Activated CD4-positive, alpha-beta T cell treated with anti-CD3 and anti-CD28 coated beads, Interleukin-10, Interleukin-2, amounts not matched to agents 100 ng/mL and 50 ng/mL, durations not matched to agents 16 hours and 8 hours (primary cell): ENCODE measurements around the gene TTBK2.
"Not testable (repeated sequence)": the region's sequence is repeated elsewhere in the genome, so short reads cannot be mapped to it uniquely, and the experiment has no call there.

Experiments used
- DNase-seq: peaks from one replicate; pipeline ENCODE4 v3.0.0-alpha.2; 2020

Gene TTBK2

DNA sequence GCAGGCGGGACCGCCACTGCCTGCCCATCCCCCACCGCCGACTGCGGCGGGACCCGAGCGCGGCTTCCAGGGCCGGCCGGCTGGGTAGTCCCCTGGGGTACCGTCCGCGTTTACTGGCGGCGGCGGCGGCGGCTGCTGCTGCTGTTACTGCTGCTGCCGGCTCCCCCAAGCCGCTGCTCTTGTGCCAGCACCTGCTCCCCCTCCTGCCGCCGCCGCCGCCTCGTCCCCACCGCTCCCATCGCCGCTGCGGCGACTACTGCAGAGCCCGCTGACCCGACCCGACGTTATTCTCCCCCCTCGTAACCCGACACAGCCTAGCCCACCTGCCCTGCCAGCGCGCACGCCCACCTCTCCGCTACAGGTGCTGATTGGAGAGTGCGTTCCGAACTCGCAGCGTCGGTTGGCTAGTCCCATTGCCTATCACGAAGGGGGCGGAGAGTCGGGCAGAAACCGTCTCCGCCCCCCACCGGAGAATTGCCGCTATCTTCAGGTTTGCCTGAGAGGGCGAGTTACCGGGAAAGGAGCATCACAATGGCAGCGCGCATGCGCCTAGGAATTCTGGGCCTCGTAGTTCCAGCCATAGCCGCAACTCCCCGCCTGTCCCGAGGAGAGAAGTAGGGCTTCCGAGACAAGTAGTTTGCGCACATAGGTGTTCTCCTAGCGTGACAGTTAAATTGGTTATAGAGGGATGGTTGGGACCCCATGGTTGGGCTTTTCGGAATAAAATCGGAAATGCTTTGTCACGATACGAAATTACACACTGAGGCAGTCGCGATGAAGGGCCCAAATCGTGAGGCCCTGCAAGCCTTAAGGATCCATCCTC, at the start of gene TTBK2:
TSS of gene TTBK2 (minus strand) at position 260 of the 823 bp plus-strand sequence. CDS start 42,161 bp downstream, outside the sequence.
- peak; percentile 99 for DNase-seq

DNA sequence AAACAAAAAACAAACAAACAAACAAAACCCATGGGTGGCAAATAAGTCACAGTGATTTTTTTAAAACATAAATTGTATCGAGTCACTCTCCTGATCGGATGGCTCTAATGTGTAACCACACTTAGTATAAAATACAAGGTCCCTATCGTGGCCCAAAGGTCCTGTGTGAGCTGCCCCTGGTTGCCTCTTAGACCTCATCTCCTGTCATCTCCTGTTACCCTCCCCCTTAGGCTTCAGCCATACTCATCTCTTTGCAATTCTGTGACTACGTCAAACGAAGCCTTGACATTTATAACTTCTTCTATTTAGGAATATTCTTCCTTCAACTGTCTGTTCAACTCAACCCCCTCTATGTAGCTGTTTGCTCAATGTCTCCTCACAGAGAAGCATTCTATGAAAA, 43.9 kb upstream of the TTBK2 start:
- no peak for DNase-seq

DNA sequence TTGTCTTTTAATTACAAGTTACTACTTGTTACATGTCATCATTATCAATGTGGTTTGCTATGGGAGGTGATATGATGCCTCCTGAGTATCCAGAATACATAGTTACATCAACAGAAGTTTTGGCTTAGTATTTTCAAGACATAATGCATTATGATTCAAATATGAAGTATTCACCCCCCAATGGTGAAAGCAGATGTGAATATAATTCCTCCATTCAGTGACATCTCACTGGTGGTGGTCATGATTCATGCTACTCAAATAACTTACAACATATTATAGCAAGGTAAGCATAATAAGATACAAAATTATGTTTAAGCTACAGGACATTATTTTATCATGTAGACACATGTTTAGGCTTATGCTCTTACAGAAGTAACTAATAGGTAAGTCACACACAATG, 34.9 kb upstream of the TTBK2 start:
- no peak for DNase-seq

DNA sequence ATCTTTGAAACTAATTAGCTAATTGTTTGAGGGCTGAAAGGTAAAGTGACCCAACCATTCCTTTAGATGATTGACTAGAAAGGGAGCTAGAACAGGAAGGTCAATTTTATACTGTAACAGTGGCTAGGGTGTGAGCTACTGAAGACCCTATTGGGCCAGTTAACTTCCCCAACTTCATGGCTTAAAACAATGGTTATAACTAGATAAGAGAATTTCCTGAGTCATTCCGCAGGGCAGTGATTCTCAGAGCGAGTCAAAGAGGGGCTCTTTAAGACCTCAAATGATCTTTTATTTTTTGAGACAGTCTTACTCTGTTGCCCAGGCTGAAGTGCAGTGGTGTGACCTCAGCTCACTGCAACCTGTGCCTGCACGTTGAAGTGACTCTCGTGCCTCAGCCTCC, 33.7 kb upstream of the TTBK2 start:
- no peak for DNase-seq

DNA sequence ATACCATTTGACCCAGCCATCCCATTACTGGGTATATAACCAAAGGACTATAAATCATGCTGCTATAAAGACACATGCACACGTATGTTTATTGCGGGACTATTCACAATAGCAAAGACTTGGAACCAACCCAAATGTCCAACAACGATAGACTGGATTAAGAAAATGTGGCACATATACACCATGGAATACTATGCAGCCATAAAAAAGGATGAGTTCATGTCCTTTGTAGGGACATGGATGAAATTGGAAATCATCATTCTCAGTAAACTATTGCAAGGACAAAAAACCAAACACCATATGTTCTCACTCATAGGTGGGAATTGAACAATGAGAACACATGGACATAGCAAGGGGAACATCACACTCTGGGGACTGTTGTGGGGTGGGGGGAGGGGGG, 28.3 kb upstream of the TTBK2 start:
- not testable (repeated sequence) for DNase-seq

DNA sequence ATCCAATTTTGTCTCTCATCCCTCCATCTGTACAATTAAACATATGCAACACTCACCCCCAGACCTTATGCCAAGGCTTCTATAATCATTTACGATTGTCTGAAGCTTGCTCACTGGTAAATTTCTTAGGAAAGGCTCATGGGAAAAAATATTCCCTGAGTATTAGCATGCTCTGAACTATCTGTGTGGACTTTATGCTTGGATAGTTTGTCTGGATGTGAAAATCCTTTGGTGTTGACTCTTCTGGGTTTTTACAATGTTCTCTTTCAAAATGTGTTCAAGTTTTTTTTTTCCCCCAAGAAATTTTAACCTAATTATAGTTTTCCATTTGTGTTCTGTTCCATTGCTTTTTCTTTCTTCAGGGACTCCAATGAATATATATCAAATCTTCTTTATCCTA, 19.9 kb upstream of the TTBK2 start:
- DNase-seq, result no peak

DNA sequence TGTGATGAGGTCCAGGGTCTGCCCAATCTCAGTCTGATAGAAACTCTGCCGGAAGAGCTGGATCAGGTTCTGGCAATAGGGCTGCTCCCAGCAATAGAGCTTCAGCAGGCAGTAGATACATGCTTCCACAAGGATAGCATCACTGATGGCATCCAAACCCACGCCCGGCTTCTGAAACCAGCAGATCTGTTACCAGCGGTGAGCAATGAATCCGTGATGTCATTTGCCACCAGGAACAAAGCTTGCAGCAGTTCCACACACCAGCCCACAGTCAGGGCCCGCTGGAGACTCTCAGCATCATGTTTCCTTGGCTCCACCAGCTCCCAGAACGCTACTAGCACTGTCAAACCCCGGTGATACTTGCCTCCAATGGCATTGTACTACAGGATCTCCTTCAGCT, 19.3 kb upstream of the TTBK2 start:
- no peak for DNase-seq

DNA sequence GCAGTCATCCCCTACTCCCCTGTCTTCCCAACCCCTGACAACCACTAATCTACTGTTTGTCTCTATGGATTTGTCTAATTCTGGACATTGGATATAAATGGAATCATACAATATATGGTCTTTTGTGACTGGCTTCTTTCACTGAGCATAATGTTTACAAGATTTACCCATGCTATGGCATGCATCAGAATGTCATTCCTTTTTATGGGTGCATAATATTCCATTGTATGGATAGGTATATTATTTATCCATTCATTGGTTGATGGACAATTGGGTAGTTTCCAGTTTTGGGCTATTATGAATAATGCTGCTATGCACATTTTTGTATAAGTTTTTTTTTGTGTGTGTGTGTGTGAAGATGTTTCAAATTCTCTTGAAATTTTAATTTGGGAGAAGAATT, 16.6 kb upstream of the TTBK2 start:
- DNase-seq, result no peak

DNA sequence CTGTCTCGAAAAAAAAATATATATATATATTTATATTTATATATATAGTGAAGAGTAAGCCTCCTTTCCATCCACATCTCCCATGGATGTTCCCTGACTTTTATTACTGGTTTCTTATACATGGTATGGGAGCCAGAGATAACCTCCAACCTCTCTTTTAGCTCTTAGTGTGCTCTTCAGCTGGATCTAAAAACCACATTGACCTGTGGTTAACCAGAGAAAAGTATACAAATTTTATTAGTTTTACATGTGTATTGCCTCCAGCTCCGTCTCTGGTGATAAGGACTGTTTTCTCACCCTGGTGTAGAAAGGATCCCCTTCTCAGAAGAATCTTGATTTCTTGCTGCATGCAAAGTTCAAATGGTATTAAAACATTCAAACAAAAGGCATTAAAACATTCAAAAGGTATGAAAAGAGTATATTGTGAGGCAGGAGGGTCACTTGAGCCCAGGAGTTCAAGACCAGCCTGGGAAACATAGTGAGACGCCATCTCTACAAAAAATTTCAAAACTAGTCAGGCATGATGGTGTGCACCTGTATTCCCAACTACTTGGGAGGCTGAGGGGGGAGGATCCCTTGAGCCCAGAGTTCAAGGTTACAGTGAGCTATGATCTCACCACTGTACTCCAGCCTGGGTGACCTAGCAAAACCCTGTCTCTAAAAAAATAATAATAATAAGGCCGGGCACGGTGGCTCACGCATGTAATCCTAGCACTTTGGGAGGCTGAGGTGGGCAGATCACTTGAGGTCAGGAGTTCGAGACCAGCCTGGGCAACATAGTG, 13.5 kb upstream of the TTBK2 start:
- no peak for DNase-seq

DNA sequence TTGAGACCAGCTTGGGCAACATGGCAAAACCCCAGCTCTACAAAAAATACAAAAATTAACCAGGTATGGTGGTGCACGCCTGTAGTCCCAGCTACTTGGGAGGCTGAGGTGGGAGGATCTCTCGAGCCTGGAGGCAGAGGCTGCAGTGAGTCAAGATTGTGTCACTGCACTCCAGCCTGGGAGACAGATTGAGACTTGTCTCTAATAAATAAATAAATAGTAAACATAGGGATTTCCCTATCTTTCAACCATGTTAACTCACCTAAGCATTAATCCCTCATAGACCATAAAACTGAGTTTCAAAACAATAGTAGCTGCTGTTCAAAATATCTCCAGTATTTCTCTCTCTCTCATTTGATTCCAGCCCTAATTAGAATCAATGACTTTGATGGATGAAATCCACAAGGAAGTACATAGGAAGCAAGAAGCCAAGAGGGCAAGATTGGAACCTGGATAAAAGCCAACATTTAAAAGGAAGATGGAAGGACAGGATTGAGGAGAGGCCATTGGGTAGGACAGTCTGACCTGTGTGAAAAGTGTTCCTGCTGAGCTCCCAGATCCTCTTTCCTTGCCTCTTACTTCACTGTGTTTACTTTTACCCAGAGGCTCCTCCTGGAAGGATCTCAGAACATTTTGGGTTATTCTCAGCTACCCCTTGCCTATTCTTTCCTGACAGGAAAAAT, 12.4 kb upstream of the TTBK2 start:
- no peak for DNase-seq

DNA sequence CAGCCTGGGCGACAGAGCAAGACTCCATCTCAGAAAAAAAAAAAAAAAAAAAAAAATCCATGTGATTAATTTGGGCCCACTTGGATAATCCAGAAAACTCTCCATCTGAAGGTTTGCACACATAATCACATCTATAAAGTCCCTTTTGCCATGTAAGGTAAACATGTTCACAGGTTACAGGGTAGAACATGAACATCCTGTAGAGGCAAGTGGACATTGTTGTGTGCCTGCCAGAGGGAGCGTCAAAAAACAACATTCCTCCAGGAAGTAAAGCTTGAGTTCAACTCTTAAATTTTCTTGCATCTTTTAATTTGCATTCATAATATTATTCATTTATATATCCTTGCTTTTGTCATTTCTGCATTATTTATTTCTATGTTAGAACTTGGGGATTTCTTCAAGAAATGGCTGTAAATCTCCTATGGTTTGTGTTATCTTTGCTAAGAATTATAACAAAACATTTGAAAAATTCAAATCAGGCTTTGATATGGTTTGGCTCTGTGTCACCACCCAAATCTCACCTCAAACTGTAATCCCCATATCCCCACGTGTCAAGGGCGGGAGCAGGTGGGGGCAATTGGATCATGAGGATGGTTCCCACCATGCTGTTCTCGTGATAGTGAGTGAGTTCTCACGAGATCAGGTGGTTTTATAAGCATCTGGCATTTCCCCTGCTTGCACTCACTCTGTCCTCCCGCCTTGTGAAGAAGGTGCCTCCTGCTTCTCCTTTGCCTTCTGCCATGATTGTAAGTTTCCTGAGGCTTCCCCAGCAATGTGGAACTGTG, 11.3 kb upstream of the TTBK2 start:
- no peak for DNase-seq

DNA sequence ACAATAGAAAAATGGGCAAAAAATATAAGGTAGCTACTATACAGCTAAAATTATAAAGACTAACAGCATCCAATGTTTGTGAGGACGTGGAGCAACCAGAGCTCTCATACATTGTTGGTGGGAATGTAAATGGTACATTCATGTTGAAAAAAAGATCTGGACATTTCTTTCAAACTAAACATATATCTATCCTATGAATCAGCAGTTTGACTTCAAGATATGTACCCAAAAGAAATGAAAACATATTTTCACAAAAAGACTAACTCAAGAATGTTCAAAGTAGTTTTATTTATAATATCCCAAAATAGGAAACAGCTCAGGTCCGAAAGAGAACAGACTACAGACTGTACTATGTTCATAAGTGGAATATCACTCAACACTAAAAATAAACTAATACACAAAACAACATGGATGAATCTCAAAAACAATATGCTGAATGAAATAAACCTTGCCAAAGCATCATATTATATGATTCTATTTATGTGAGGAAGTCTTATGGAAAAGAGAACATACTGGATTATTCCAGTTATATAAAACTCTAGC, 8.8 kb upstream of the TTBK2 start:
- no peak for DNase-seq

DNA sequence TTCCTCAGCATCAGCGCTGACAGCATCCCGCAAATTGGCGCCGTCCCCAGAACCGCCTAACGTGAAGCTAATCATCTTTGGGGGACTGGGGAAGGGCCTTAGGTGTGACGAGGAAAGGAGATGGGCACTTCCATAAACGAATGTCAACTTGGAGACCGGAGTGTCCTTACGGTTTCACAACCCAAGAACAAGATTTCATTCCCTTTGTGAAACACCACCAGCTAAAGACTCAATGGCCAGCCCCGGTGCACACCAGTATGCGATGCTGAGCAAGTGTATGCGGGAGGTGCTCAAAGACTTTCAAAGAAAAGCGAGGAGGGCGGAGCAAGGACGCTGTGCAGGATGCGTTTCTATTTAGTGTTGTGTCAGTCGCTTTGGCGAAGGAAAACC, 759 bp upstream of the TTBK2 start:
- DNase-seq, result peak; percentile 50

DNA sequence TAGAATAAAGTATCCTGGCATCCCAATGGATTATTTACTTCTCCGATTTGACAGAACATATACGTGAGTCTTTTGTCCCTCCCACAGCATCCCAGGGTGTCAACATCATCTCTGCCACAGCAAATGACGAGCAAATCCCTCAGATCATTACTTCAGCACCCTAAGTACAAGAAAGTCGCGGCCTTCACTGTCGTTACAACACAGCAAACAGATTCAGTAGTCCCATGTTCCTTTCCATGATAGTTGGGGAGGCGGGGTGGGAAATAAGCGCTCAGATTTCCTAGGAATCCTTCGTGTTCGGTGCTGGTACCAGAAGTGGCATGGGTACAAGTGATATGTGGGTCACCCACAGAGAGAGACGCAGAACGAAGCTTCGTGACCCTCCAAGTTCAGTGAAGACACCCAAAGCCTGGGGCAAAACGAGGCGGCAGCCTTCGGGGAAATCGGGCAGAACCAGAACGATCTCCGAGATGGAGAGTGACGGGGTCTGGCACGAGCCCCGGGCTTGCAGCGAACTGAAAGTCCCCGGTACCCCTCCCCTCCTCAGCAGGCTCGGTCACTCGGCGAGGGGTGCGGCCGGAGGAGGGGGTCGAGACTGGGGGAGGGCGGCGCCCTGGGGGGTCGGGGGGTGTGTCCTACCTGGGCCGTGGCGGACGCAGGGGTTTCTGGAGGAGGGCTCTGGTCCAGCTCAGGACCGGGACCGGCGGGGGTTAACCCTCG, 619 bp downstream of the TTBK2 start:
- peak; percentile 44 for DNase-seq

DNA sequence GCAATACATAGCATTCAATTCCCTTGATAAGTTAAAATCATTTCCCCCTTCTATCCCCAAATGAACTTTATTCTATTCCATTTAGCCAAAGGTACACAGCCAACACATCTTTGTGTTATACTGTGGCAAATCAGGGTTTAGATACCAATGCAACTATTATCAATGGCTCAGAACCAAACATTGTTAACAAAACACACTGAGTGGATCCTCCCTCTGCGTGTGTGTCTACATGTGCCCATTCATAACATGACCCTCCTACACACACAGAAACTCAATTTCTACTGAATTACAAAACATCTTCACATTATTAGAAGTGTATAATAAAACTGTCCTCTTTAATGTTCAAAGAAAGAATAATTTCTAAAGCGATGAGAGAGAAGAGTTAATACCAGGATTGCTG, 1.3 kb downstream of the TTBK2 start:
- DNase-seq, result peak; percentile 31

DNA sequence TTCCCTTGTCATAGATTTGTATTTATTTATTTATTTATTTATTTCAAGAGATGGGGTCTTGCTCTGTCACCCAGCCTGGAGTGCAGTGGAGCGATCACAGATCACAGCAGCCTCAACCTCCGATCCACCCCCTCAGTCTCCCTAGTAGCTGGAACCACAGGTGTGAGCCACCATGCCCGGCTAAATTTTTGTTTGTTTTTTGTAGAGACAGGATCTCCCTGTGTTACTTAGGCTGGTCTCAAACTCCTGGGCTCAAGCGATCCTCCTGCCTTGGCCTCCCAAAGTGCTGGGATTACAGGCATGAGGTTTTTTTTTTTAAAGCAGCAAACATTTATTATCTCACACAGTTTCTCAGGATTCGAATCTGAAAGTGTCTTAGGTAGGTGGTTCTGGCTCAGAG, 2.5 kb downstream of the TTBK2 start:
- no peak for DNase-seq

DNA sequence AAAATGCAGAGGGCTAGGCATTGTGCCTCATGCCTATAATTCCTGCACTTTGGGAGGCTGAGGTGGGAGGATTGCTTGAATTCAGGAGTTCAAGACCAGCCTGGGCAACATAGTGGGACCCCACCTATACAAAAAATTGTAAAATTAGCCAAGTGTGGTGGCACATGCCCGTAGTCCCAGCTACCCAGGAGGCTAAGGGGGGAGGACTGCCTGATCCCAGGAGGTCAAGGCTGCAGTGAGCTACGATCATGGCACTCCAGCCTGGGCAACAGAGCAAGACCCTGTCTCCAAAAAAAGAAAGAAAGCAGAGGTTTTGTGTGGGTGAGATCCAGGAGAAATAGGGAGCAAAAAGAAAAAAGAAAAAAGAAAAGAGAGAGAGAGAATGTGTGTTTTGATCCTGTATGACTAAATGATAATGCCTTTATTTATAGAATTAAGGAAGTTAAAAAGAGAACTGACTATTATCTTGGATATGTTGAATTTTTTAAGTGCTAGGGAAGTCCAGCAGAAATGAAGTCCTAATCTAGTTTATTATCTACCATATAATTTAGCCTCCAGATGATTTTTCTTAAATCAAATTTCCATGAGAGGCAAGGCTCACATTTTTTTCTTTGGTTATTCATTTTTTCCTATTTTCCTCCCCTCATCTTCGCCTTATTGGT, 4.8 kb downstream of the TTBK2 start:
- no peak for DNase-seq

DNA sequence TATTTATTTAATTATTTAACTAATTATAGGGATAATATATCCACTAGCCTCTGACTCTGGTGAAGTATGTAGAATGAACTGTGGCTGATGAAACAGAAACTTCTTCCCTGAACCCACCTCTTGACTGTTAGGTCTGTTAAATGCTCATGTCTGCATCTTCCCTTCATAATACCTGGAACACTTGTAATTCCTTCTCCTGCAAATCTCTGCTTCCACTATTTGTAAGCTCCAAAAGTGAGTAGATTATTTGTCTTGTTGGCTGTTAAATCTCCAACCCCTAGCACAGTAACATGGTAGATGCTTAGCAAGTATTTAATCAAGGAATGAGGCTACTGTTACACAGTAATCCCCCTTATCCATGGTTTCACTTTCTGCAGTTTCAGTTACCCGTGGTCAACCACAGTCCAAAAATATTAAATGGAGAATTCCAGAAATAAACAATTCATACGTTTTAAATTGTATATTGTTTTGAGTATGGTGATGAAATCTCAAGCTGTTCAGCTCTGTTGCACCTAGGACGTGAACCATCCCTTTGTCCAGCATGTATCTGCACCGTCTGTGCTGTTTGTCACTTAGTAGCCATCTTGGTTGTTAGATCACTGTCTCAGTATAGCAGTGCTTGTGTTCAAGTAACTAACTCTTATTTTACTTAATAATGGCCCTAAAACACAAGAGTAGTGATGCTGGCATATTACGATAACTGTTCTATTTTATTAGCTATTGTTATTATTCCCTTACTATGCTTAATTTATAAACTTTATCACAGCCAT, 5.7 kb downstream of the TTBK2 start:
- DNase-seq, result no peak

DNA sequence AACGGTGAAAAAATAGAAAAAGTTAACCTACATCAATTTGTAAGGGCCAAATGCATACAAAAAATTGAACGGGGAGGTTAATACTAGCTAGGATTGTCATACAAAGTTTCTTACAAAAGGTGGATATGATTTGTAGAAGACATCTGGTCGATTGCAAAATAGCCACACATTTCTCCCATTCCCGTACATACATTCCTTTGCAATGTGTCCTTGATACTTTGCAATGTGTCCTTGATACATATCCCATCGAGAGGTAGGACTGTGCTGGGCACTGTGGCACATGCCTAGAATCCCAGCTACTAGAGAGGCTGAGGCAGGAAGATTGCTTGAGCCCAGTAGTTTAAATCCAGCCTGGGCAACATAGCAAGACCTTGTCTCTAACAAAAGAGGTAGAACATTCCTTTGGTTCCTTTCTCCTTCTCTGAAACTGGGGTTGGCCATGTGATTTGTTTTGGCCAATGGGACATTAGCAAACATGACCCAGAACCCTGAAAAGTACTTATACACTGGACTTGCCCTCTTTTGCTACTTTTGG, 9.5 kb downstream of the TTBK2 start:
- no peak for DNase-seq

DNA sequence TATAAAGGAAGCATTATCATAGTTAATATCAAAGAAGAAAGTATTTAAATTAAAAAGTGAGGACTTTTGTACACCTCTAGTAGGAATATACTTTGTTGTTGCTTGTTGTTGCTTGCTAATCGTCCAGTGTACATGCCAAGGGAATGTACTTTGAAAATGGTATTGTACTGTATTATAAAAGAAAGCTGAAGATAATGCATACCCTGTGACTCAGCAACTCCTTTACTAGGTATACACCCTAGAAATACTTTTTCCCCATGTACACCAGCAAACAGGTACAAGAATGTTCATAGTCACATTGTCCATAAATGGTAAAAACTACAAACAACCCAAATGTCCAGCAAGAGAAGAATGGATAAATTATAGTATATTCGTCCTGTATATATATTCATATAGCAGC, 12.0 kb downstream of the TTBK2 start:
- DNase-seq, result no peak
